ENCODE data around the gene RPN1.
A peak's percentile ranks its signal among the peaks of the same experiment; 100 is the strongest.
"Not testable (repeated sequence)": the region's sequence is repeated elsewhere in the genome, so short reads cannot be mapped to it uniquely, and the experiment has no call there.

The RPN1 gene

DNA sequence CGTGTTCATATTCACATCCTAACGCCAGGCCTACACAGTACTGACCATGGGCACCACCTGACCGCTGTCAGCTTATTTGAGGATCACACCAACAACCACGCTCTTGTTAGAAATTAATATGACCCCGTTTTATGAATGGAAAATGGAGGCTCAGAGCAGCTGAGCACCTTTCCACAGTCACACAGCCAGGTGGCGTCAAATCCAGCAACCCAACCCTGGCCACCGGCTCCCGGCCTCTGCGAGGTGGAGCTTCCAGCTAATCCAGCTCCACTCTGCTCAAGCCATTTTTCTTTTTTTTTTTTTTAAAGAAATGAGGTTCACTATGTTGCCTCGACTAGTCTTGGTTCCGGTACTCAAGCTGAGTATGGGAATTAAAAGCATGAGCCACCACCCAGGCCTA is 41.3 kb downstream of the RPN1 start:
- no peak for DNase-seq (ENCODE audit: low spot score)

DNA sequence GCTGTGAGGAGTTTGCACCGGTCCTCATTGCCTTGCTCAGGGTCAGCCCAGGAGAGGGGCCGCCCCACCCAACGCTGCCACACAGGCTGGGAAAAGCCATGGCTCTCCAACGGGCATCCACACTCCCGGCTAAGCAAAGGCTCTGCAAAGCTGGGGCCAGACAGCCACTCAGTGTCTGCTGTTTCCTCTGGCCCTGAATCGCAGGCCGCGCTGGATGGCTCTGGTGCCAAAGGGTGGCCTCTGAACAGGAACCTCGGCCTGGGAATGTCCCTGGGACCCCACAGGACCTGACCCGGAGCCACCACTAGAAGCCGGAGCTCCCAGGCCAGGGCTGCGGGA is 42.9 kb downstream of the RPN1 start:
- DNase-seq (ENCODE audit: low spot score) = no peak

DNA sequence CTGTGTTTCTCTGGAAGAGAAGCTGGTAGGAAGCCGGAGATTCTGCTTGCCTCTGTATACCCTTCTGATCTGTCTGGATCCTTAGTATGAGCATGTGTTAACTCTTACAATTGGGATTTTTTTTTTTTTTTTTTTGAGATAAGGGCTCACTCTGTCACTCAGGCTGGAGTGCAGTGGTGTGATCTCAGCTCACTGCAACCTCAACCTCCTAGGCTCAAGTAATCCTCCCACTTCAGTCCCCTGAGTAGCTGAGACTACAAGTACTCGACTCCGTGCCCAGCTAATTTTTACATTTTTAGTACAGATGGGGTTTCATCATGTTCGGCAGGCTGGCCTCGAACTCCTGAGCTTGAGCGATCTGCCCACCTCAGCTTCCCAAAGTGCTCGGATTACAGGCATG is 44.5 kb downstream of the RPN1 start:
- no peak for DNase-seq (ENCODE audit: low spot score)

DNA sequence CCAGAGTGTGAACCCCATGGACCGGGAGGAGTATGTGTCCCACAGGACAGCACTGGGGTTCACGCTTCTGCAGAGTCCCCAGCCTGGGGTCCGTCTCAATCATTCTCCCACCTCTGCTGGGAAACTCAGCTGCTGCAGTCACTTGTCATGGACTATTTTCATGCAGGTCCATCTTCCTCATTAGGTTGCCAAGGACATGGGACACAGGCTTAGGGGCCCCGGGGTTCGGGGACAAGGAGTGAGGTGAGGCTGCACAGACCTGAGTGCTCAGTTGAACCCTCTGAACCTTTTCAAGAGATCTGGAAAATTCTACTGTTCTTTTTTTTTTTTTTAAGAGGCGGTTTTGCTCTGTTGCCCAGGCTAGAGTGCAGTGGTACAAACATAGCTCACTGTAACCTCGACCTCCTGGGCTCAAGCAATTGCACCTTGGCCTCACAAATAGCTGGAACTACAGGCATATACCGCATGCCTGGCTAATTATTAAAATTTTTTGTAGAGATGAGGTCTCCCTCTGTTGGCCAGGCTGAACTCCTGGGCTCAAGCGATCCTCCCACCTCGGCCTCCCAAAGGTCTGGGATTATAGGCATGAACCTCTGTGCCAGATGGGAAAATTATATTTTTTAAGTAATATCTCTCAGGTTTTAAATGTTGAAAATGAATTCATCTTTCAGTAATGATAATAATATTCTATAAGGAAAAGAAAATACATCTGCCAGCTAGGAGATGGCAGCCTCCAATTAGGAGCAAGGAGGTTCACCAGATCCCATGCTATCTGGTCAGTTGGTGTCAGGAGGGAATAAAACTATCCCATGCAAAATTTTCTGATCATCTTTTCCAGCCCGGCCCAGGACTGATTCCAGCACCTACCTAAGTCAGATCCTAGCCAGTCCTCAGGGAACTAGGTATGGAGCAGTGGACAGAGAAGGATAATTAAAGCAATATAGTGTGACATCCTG is 45.2 kb downstream of the RPN1 start:
- DNase-seq (ENCODE audit: low spot score) = no peak

DNA sequence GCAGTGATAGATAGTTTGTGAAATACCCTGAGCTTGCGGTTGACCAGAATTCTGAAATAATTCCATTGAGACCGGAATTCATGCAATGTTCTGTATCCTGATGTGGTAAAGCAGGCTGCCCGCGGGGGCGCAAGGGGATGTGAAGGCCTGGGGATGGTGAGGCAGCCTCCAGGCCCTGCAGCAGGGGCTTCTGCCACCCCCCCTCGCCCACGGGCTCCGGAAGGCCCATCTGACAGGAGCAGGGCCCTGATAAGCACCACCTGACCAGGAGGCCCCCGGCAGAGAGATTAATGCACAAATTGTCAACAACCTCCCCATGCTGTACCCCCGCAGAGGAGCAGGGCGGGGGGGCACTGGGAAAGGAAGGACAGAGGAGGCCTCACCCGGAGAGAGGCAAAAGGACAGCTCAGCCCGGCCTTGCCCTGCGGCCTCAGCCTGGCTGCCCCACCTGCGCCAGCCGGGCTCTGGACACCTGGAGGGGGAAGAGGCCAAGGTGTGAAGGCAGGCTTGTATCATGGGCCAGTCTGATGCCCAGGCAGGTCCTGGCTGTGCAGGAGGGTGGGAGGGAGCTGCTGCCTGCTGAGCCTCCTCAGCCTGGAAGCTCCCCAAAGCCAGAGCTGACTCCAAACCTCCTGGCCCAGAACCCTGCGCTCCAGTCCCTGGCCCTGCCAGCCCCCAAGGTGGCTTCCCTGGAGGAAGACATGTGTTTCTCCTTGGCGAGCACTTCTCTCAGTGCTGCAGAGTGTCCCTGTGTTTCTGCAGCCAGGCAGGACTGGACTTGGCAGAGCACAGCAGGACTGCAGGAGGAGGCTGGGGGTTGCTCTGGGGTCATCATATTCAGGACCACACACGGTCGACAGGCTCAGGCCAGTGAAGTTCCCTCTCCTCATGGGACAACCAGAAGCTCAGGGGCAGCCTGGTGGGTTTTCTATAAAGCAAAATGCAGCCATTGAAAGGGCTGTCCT is 46.5 kb downstream of the RPN1 start:
- DNase-seq (ENCODE audit: low spot score) = no peak

DNA sequence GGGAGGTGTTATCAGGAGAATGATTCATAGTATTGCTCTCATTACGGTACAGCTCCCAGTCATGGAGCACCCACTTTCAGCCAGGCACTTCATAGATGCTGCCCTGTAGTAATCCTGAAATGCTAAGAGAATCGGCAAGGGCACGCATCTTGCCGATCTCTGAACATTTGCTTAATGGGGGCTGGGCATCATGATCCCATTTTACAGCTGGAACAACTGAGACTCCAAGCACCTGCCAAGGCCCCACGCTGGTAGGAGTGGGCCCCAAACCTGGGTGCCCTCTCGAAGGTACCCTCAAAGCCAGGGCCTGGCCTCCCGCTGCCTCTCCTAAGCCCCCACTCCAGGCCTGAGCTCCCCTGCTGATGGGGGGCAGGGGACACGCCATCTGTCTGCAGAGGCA is 47.3 kb downstream of the RPN1 start:
- DNase-seq (ENCODE audit: low spot score) = no peak

DNA sequence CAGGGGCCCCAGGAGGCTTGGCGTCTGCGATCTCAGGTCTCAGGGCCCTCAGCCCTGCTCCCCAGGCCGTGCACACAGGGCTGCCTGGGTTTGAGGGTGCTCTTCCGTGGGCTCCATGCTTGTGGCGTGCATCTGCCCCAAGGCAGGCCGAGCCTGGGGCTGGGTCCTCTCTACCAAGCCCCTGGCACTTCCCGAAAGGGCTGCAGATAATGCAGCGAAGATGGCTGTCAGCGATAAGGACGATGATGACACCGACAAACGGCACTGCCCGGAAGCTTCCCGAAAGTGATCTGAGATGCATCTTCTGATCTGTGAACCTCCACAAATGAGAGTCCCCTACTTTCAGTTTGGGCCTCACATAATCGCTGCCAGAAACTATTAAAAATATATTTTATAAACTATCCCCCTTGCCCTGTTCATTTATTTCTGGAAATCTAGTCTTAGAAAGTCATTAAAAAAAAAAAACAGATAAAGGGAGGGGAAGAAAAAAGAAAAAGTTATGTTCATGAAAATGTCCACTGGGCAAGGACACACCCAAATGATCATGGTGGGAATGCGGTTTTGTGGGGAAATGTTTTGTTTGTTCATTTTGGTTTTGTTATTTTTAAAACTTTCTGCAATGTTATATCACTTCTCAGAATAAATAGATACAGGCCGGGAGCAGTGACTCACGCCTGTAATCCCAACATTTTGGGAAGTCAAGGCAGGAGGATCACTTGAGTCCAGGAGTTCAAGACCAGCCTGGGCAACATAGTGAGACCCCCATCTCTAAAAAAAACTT is 51.5 kb downstream of the RPN1 start:
- no peak for DNase-seq (ENCODE audit: low spot score)

DNA sequence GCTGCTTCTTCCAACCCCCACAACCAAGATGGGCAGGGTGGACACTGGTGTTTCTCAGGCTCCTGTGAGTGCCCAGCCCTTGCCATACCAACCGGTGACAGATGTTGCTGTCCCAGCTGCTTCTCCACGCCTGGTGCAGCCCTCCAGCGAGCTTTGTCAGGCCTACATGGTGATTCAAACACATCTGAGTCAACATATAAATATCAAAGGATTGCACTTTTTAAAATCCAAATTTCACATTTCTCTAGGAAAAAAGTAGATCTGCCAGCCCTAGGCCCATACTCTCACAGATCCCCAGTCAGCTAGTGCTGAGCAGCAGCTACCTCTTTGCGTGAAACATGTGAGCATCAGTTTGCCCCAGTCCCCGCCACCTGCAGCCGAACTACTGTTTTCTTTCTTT is 52.7 kb downstream of the RPN1 start:
- DNase-seq (ENCODE audit: low spot score) = no peak

DNA sequence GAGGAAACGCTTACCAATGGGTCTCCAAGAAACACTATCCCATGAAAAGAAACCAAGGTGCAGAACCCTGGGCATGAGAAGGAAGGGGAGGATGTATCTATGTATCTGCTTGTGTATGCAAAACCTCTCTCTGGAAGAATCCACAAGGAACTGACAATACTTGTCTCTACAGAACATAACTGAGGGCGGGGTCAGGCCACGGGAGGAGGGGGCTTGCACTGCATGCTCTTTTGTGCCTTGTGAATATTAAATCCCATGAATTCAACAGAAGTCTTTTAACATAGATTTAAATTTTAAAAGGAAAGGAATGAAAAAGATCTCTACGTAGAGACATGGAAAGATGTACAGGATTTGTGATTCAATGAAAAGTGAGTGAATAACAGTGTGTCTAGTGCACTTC is 57.8 kb downstream of the RPN1 start:
- DNase-seq (ENCODE audit: low spot score) = no peak

DNA sequence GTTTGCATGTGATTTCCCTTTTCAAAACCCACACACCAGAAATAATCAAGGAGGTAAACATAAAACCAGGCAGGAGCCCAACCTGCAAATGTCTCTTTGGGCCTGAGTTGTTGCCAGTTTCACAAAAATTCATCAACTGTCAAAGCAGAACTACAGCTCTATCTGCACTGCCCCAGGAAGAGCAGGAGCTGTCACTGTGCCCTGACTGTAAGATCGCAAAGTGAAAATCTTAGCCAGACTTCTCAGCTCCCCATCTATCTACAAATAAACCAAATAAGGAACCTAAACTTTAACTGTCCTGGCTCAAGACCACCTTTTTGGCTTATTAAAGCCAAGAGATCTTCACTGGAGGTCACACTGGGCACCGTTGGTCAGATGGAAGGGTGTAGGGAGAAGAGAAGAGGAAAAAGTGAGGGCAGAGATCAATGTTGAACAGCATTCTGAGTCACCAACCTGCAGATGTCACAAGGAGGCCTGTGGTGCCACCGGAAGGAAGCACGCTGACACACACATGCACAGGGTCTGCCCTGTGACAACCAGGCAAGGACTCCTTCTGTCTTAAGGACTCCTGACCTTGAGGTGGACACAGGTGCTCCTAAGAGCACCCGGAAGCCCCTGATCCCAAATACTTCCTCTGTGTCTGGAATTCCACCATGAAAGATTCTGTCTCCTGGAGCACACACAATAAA is 58.7 kb downstream of the RPN1 start:
- no peak for DNase-seq (ENCODE audit: low spot score)

DNA sequence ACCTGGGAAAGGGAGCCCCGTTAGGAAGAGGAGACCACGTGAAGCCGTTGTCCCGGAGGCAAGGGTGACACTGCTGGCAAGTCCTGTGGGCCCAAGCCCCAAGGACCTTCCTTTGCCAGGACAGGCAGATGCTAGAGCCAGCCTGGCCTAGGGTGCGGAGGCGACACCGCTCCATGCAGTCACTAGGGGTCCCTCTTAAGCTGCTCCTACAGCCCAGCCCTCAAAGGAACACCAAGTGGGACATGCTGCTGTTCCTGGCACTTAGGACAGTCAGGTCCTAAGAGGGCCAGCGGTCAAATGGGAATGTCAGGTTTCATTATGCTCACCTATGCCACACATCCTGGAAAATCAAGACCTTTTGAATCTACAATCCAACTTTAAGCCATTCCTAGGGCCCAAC is 59.7 kb downstream of the RPN1 start:
- DNase-seq (ENCODE audit: low spot score) = no peak

DNA sequence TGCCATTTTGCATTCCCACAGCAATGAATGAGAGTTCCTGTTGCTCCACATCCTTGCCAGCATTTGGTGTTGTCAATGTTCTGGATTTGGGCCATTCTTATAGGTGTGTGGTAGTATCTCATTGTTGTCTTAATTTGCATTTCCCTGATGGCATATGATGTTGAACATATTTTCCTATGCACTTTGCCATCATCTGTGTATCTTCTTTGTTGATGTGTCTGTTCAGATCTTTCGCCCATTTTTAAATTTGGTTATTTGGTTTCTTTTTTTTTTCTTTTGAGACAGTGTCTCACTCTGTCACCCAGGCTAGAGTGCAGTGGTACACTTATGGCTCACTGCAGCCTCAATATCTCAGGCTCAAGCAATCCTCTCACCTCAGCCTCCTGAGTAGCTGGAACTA is 60.6 kb downstream of the RPN1 start:
- DNase-seq (ENCODE audit: low spot score) = not testable (repeated sequence)

DNA sequence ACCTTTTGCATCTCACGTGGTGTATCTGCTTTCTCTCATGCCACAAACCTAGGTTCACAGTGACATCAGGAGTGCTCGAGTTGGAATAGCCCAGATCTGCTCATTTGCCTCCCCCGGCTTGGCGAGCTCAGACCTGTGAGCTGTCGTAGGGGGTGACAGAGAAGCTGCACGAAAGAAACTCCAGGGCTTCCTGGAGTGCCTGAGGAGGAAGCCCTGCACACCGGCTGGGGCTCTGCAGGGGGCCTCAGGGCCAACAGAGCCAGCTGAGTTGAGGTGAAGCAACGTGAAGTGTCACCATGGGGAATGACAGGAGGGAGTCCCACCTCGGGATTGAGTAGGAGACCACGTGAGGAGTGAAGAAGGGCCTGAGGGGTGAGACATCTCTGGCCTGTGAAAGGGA is 62.5 kb downstream of the RPN1 start:
- no peak for DNase-seq (ENCODE audit: low spot score)

DNA sequence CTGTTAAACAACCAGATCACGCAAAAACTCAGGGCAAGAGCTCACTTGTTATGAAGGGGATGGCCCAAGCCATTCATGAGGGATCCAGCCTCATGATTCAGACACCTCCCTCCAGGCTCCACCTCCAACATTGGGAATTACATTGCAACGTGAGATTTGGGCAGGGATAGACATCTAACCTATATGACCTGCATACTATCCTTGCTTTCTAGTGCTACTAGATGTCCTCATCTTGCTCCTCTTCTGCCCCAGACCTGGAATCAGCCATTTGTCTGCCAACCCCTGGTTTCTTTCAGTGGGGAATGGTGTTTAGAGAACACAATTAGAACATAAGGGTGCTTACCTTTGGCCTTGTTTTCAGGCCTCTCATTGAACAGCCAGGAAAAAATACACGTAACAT is 63.2 kb downstream of the RPN1 start:
- DNase-seq (ENCODE audit: low spot score) = no peak

DNA sequence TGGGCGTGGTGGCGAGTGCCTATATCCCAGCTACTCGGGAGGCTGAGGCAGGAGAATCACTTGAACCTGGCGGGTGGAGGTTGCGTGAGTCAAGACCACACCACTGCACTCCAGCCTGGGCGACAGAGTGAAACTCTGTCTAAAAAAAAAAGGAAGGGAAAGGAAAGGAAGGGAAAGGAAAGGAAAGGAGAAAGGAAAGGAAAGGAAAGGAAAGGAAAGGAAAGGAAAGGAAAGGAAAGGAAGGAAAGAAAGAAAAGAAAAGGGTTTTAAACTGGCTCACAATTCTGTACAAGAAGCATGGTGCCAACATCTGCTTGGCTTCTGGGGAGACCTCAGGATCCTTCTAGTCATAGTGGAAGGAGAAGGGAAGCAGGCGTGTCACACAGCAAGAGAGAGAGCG is 63.7 kb downstream of the RPN1 start:
- not testable (repeated sequence) for DNase-seq (ENCODE audit: low spot score)

DNA sequence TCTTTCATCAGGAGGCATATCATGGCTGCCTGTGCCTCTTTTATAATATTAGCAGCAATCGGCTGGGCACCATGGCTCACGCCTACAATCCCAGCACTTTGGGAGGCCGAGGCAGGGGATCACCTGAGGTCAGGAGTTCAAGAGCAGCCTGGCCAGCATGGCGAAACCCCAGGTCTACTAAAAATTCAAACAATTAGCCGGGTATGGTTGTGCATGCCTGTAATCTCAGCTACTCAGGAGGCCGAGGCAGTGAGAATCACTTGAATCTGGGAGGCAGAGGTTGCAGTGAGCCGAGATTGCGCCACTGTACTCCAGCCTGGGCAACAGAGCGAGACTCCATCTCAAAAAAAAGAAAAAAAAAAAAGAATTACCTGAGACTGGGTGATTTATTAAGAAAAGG is 64.2 kb downstream of the RPN1 start:
- not testable (repeated sequence) for DNase-seq (ENCODE audit: low spot score)

DNA sequence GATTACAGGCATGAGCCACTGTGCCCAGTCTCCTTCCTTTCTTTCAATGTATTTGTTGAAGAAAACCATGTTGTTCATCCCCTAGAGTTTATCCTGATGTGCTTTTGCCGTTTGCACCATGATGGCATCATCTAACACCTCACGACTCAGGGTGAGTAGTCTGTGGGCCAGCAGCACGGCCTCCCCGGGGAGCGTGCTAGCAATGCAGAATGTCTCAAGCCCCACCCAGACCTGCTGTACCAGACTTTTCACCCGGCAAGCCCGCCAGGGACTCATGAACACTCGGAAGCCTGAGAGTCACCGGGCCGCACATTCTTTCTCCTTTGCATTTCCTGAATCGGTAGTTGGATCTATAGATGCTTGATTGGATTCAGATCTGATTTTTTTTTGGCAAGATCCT is 64.6 kb downstream of the RPN1 start:
- no peak for DNase-seq (ENCODE audit: low spot score)

DNA sequence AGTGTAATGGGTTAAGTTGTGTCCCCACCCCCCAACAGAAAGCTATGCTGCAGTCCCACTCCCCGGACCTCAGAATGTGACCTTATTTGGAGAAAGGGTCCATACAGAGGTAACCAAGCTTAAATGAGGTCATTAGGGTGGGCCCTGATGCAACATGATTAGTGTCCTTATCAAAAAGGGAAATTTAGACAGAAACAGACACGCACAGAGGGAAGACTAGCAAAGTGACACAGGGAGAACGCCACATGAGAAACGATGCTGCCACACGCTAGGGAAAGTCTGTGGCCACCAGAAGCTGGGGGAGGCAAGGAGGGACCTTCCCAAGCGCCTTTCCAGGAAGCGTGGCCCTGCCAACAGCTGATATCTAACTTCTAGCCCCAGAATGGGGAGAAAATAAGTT is 65.4 kb downstream of the RPN1 start:
- no peak for DNase-seq (ENCODE audit: low spot score)

DNA sequence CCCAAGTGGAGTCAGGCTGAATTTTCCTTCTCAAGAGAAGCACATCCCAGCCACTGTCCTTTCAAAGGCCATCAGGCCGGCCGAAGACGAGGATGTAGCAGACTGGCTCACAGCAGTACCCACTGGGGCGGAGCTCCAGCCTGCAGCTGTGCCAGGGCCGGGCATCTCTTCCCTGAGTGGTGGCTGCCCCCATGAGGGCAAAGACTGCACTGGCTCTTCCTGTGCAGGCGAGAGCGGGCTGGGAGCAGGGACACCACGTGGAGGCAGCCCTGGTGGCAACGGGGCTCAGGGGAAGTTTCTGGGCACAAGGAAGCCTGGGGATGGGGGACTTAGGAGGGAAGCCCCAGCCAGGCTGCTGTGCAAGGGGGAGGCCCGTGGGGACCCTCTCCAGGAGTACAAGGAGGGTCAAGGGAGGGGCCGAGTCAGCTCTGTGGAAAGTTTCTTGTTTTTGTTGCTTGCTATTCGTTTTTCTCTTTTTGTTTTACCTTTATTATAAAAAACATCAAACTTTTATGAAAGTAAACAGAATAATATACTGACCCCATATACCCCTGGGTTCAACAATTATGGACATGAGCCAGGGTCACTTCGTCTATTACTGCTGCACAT is 66.1 kb downstream of the RPN1 start:
- DNase-seq (ENCODE audit: low spot score) = peak; percentile 82

DNA sequence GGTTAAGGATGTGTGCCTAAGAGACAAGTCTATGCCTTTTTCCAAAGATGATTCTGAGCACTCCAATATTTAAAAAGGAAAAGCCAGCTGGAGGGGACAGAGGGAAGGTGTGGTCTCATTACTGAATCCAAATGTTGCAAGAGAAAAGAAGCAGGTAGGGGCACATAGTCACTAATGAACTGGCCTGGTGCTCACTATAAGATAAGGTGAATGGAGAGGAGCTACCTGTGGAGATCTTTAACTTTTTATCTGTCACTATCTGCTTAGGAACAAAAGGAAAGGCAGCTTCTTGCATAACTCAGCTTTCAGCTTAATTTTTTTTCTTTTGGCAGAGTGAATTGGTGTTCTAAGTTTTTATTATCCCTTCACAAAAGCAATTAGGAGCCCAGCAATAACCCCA is 69.1 kb downstream of the RPN1 start:
- no peak for DNase-seq (ENCODE audit: low spot score)

DNA sequence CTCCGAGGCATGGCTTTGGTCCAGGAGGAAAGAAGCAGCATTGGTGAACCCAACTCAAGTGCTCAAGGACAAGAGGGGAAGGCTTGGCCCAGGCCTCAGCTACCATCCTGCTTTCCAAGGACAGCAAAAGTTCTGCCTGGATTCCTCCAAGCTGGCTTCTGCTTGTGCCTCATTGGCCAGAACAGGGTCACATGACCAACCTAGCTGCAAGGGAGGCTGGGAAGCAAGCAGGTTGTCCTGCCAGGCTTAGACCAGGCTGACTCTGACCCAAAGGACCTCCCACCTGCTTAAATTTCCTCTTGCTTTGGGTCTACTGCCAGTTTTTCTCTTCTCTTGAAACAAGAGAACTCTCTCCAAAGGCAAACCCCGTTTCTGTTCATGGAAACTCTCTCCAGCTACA is 70.7 kb downstream of the RPN1 start:
- no peak for DNase-seq (ENCODE audit: low spot score)
